ENCODE data around the gene UBE2Q1.
"Not testable (repeated sequence)": the region's sequence is repeated elsewhere in the genome, so short reads cannot be mapped to it uniquely, and the experiment has no call there.

Gene UBE2Q1

GRCh38 chr1:154550657-154551056, 7.8 kb downstream of the UBE2Q1 start:
- no peak for DNase-seq

- no peak for DNase-seq
Observed at GRCh38 chr1:154550070-154550469, 8.4 kb downstream of the UBE2Q1 start.

- DNase-seq = no peak
Observed at GRCh38 chr1:154549202-154549770, 9.2 kb downstream of the UBE2Q1 start.

- DNase-seq = no peak
Observed at GRCh38 chr1:154548028-154548427, 10.4 kb downstream of the UBE2Q1 start.

GRCh38 chr1:154547105-154547732, 11.2 kb downstream of the UBE2Q1 start:
- DNase-seq = no peak

- peak; percentile 38 for DNase-seq
Observed at GRCh38 chr1:154546264-154547063, 12.0 kb downstream of the UBE2Q1 start.

- DNase-seq = no peak
Observed at GRCh38 chr1:154541231-154541630, 17.2 kb downstream of the UBE2Q1 start.

- DNase-seq = no peak
Observed at GRCh38 chr1:154539486-154540483, 18.7 kb downstream of the UBE2Q1 start.

- no peak for DNase-seq
Observed at GRCh38 chr1:154536570-154536969, 21.9 kb downstream of the UBE2Q1 start.

GRCh38 chr1:154533952-154534844, 24.3 kb downstream of the UBE2Q1 start:
- peak; percentile 12 for DNase-seq

- not testable (repeated sequence) for DNase-seq
Observed at GRCh38 chr1:154531950-154532349, 26.5 kb downstream of the UBE2Q1 start.

- DNase-seq = no peak
Observed at GRCh38 chr1:154529308-154529707, 29.2 kb downstream of the UBE2Q1 start.

- DNase-seq = no peak
Observed at GRCh38 chr1:154527192-154527591, 31.3 kb downstream of the UBE2Q1 start.

GRCh38 chr1:154524881-154525280, 33.6 kb downstream of the UBE2Q1 start:
- no peak for DNase-seq

- DNase-seq = no peak
Observed at GRCh38 chr1:154521695-154522094, 36.8 kb downstream of the UBE2Q1 start.

GRCh38 chr1:154520333-154520732, 38.1 kb downstream of the UBE2Q1 start:
- DNase-seq = no peak

- no peak for DNase-seq
Observed at GRCh38 chr1:154519591-154519991, 38.9 kb downstream of the UBE2Q1 start.

- DNase-seq = no peak
Observed at GRCh38 chr1:154517661-154518060, 40.8 kb downstream of the UBE2Q1 start.

GRCh38 chr1:154514066-154514553, 44.4 kb downstream of the UBE2Q1 start:
- DNase-seq = no peak

GRCh38 chr1:154512760-154513159, 45.7 kb downstream of the UBE2Q1 start:
- no peak for DNase-seq

- DNase-seq = no peak
Observed at GRCh38 chr1:154503898-154504297, 54.6 kb downstream of the UBE2Q1 start.
